ENCODE data around the gene MX1. TPM values are rescaled to one million over a fixed set of nuclear protein-coding genes. Genes with fewer than 3 reads are reported as not detected.

Gene MX1, protein sequence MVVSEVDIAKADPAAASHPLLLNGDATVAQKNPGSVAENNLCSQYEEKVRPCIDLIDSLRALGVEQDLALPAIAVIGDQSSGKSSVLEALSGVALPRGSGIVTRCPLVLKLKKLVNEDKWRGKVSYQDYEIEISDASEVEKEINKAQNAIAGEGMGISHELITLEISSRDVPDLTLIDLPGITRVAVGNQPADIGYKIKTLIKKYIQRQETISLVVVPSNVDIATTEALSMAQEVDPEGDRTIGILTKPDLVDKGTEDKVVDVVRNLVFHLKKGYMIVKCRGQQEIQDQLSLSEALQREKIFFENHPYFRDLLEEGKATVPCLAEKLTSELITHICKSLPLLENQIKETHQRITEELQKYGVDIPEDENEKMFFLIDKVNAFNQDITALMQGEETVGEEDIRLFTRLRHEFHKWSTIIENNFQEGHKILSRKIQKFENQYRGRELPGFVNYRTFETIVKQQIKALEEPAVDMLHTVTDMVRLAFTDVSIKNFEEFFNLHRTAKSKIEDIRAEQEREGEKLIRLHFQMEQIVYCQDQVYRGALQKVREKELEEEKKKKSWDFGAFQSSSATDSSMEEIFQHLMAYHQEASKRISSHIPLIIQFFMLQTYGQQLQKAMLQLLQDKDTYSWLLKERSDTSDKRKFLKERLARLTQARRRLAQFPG
- 36.9 TPM for total RNA-seq

DNA sequence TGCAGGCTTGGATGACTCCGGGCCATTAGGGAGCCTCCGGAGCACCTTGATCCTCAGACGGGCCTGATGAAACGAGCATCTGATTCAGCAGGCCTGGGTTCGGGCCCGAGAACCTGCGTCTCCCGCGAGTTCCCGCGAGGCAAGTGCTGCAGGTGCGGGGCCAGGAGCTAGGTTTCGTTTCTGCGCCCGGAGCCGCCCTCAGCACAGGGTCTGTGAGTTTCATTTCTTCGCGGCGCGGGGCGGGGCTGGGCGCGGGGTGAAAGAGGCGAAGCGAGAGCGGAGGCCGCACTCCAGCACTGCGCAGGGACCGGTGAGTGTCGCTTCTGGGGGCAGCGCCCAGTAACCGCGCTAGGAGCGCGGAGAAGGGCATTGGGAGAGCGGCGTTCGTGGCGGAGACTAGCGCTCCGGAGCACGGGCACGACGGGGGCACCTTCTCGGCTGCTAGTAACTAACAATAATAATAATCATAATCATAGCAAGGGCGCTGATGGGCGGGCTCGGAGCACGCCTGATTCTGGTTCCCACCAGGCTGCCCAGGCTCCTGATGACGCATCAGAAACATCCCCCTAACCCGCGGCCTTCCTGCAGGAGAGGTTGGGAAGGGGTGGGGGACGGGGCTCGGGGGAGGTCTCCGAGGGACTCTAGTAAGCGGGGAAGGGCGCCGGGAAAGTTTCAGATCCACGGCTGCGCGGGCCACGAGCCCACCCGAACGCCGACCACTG, at the start of gene MX1:
Gene MX1 (plus strand): TSS at position 286 of the 722 bp plus-strand sequence. CDS start 5,832 bp downstream, outside the sequence.
- ATAC-seq: peak; percentile 85

DNA sequence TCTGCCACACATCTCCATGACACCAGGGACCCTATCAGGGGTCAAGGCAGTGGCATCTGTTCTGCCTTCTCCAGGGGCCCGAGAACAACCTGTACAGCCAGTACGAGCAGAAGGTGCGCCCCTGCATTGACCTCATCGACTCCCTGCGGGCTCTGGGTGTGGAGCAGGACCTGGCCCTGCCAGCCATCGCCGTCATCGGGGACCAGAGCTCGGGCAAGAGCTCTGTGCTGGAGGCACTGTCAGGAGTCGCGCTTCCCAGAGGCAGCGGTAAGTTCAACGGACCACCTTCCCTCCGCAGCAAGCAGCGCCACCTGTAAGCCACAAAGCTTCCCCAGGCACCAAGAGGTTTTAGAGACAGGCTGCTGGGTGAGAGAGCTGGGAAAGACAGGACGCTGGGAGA, 48.3 kb upstream of the MX1 start:
- ATAC-seq: peak; percentile 32

DNA sequence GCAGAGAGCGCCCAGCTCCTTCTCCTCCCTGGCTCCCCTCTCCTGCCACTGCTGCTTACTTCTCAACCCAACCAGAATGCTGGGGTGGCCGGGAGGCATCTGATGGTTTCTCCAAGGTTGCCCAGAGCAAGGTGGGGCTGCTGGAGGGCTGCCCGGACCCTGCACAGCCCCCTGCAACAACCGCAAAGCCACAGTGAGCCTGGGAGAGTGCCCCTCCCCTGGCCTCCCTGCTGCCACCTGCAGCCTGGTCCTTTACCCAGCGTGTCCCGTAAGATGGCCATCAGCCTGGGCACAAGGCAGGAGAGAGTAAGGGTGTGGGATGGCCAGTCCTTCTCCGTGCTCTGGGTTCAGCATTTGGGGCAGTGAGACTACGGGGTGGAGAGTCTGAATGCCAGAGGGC, 47.2 kb upstream of the MX1 start:
- no peak for ATAC-seq

DNA sequence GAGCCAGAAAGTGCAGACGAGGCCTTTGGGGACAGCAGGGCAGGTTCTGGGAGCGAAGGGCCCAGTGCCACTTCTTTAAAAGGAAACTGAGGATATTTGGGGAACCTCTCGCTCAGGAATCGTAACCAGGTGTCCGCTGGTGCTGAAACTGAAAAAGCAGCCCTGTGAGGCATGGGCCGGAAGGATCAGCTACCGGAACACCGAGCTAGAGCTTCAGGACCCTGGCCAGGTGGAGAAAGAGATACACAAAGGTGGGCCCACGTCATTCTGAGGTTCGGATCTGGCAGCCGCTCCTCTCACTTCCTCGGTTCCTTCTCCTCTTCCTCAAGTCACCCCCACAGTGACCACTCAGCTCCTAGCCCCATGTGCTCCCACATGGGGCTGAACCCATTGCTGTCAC, 46.1 kb upstream of the MX1 start:
- ATAC-seq: no peak

DNA sequence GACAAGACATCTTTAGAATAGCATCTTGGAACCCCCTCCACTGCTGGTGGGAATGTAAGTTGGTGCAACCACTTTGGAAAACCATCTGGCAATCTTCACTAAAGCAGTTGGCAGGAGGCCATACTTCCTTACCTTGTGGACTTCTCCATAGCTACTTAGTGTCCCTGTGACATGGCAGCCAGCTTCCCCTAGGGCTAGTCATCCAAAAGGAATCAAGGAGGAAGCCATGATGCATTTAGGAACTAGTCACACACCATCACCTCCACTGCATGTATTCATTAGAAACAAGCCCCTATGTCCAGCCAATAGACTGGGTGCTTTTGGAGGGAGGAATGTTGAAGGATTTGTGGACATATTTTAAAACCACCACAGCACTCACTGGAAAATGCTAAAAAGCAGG, 44.3 kb upstream of the MX1 start:
- no peak for ATAC-seq

DNA sequence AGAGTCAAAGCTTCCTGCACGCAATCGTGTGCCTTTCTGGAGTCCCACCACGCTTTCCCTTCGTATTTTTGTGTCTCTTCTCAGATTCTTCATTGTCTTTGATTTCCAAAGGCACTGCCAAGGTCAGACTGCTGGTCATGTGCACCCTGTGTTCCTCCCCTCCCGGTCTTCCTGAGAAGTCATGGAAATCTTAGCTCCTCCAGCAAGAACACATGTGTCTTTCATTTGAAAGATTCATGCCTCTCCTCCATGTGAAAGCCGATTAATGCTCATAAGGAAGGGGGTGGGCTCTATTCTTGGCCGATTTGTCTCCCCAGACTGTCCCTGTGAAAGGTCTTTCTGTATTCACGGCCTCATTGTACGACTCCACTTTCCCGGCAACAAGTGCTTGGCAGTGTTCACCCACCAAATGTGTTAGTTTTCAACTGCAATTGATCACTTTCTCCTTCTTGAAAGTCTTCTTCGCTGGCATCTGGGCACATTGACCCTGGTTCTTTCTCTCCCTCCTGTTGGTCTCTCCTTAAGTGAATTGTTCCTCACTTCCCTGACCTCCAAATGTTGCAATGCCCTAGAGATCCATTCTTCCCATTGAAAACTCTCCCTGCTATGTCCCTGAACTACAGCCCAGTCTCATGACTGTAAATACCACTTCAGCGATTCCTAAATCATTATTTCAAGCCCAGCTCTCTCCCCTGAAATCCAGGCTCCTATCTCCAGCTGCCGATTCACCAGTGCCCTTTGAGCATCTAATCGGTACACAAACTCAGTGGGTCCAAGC, 38.8 kb upstream of the MX1 start:
- no peak for ATAC-seq

DNA sequence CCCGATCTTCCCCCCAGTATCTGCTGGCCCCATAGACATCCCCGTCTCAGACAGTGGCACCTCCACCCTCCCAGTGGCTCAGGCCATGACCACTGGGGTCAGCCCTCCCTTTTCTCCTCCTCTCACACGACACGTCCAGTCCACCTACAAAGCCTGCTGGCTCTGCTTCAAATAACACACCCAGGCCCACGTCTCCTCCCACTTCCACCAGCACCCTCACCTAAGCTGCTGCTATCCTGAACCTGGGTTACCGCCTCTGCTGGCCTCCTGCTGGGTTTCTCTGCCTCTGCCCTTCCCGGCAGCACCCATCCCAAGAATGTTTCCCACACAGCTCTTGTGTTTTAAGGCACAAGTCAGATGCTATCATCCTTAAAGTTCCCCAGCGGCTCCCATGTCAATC, 38.2 kb upstream of the MX1 start:
- no peak for ATAC-seq

DNA sequence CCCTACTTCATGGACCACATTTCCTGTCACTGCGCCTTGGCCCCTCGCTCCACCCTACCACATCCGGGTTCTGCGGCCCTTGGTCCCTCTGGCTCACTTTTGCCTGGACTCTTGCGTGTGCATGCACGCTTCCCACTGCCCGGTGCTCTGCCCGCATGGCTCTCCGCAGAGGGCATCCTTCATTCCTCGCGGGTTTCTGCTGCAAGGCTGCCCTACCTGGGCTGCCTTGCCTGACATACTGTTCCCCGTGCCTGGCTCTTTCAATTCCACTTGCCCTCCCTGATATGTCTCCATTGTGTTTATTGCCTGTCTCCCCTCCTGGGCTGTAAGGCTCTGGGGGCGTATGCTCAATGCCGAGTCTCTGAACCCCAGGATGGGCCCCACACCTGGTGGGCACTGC, 37.8 kb upstream of the MX1 start:
- ATAC-seq: no peak

DNA sequence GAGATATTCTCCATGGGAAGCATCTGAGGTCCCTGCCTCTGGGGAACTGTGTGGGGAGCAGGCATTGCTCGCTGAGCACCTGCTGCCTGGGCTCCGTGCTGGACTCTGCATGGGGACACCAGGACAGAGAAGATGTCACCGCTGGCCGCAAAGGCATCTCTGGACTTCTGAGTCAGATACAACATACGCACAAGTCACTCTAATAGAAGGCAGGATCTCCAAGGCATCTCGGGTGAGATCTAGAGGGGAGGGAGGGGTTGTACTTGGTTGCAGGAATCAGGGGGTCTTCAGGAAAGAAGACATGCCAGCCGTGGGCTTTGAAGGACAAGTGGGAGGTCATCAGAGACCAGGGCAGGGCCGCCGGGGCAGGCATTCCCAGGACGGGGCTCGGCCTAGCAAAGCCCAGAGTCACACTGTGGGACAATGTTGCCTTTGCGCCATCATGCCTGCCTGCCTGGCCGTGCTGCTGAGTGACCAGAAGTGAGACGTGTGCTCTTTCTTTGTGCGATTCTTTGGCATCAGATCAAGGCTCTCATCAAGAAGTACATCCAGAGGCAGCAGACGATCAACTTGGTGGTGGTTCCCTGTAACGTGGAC, 35.9 kb upstream of the MX1 start:
- ATAC-seq: no peak

DNA sequence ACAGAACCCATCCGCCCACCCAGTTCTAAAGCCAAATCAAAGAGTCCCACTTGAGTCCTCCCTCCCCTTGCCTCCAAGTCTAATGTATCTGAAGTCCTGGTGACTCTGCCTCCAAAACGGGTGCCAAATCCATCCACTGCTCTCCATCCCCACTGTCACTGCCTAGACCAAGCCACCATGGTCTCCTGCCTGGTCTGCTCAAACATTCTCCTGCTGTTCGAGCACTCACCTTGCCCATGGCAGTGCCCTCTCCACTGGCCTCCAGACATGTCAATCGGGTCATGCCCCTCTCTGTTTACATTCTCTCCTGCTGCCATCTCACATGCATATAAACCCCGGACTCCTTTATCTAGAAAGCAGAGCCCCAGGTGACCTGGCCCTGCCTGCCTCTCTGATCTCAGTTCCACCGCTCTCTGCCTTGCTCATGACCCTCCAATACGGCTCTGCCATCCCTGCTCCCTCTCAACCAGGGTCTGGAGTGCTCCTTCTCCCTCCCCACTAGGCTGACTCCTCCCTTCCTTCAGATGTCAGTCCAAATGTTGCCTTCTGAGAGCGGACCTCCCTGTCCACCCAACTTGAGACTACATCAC, 32.1 kb upstream of the MX1 start:
- no peak for ATAC-seq

DNA sequence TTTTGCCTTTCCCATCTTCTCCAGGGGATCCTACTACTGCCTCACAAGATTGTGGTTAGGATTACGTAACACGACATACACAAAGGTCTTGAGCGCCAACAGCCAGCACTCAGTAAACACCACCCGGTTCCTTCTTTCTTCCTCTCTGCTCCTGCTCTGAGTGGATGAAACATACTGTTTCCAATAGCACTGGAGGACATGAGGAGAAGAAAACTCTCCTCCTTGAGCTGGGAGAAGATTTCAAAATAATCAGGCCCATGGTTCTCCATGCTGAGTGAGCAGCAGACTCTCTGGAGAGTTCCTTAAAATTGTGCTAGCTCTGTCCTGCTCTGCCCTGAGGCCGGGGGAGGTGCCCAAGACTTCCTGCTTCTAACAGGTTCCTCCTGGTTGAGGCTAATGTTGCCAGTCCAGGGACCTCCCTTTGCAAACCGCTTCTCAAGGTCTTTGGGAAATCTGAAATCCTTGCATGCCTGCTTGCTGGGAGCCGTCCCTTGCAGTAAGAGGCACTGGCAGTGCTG, 29.4 kb upstream of the MX1 start:
- peak; percentile 92 for ATAC-seq

DNA sequence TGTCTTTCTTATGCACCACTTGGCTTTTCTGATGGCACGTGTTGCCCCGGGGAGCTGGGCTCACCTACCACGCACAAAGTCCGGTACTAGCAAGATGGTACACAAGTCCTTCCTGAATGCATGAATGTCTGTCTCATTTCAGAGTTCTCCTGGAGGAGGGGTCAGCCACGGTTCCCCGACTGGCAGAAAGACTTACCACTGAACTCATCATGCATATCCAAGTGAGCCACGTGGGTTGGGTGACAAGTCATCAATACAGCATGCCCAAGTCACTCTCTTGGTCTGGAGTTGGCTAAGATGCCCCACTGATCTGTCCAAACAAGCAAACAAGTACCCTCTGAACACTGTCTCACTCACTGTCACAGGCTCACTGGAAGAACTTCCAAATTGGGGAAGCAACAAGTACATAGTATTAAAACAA, 28.6 kb upstream of the MX1 start:
- peak; percentile 18 for ATAC-seq

DNA sequence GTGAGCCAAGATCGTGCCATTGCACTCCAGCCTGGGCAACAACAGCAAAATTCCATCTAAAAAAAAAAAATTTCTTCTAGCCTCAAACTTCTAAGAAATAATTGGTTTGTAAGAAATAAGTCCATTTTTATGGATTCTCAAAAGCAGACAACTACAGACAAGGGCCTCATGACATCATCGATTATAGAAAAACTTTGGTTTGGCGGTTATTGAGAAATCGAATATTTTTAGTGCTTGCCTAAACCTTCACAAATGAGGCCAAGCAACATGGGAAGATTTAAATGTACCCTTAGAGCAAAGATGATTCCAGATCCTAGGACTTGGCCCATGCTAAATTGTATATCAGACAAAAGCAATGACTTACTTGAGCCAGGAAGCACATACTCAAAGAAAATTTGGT, 27.8 kb upstream of the MX1 start:
- ATAC-seq: no peak

DNA sequence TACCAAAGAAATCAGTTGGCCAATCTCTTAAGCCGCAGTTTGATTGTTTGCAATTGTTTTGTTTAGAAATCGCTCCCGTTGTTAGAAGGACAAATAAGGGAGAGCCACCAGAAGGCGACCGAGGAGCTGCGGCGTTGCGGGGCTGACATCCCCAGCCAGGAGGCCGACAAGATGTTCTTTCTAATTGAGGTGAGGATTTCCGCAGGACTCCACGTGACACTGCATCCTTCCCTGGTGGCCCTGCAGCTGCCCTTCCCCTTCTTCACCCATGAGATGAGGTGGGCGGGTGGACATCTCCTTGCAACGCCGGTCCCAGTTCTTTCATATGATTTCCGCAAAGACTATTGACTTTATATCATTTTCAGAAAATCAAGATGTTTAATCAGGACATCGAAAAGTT, 27.2 kb upstream of the MX1 start:
- no peak for ATAC-seq

DNA sequence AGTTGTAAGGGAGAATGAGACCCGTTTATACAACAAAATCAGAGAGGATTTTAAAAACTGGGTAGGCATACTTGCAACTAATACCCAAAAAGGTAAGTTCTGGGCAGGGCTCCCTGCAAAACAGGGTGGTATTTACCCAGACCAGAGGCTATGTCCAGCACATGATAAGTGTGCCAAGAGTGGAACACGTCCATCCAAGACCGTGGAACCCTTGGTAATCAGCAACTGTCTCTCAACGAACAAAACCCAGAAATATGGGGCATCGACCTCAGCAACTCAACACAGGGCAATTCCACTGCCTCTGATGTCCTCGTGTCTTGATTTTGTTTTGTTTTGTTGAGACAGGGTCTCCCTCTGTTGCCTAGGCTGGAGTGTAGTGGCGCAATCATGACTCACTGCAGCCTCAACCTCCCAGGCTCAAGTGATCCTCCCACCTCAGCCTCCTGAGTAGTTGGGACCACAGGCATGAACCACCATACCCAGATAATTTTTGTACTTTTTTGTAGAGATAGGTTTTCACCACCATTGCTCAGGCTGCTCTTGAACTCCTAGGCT, 26.7 kb upstream of the MX1 start:
- no peak for ATAC-seq

DNA sequence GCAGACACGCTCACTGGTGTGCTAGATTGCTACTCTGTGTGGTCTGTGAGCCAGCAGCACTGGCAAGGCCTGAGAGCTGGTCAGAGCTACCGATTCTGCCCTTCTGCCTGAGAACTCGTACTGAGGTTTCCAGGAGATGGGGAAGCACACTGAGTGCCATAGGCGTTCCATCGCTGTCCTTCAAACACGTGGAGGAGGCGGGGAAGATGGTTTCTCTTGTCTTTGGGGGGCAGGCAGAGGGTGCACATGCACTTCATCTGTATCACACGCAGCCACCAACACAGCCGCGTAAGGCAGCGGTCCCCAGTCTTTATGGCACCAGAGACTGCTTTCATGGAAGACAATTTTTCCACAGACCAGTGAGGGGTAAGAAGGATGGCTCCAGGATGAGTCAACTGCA, 23.8 kb upstream of the MX1 start:
- no peak for ATAC-seq

DNA sequence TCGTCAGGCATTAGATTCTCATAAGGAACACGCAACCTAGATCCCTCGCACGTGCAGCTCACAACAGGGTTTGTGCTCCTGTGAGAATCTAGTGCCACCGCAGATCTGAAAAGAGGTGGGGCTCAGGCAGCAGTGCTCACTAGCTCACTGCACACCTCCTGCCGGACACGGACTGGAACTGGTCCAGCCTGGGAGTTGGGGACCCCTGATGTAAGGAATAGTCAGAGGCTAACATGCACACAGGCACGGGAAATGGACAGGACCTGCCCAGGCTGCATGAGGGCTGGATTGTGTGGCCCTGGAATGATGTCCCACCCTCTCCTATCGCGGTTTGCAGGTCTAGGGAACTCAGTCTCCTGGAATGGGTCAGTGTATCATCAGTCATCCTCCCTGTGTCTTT, 23.2 kb upstream of the MX1 start:
- ATAC-seq: no peak

DNA sequence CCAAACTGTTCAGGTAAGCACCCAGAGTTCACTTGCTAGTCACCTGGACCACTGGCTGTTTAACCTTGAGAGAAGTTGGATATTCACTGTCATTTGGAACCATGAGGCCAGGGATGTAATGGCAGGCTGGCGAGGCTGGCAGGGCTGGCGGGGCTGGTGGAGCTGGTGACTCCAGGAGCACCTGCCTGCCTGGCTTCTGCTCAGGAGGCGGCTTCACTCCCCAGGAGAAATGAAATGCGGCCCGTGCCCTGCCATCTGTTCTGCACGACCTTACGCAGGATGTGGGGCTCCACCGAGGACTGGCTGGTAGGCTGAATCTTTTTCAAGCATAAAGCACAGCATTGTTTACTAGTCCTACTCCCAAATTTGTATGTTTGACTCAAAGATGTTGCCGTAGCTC, 22.7 kb upstream of the MX1 start:
- ATAC-seq: no peak

DNA sequence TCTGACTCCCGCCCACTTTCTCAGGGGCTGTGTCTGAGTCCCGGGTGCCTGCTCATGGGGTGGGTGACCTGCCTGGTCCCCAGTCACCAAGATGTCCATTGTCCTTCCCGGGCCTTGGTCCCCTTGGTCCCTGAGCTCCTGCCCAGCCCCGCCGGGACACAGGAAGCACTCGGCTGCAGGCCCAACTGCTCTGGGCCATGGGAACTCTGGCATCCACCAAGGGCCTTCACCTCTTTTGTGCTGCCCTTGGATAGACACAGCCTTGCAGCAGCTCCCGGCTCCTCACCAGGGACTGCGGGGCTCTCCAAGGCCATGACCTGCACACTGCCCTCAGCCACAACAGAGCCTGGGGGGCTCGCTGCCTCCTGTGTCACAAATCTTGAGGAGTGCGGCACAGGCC, 22.1 kb upstream of the MX1 start:
- no peak for ATAC-seq

DNA sequence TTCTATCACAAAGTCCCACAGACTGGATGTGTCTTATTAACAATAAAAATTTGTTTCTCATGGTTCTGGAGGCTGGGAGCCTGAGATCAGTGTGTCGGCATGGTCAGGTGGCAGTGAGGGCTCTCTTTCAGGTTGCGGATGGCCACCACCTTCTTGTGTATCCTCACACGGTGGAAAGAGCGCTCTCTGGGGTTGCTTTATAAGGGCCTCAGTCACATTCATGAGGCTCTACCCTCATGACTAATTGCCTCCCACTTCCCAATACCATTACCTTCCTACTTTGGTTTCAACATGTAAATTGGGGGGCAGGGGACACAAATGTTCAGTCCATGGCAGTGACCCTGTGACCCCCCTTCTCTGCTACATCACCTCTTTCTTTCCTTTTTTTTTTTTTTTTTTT, 20.7 kb upstream of the MX1 start:
- ATAC-seq: no peak

DNA sequence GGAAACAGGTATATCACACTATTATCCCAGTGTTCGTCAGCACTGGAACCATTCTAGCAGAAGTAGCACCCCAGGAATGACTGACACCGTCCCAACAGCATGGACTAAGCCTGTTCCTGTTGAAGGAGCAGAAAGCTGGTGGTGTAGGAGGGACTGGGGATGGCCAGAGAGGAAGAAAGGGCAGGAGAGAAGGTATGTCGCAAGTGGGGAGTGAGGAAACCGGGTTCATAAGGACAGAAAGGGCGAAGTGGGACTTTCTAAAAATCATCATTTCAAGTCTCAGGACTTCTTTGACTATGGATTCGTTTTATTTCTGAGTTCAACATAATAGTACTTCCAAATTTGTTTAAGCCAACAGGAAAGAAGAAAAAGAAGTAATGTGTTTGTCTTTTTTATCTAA, 19.7 kb upstream of the MX1 start:
- ATAC-seq: no peak

Data from esophagus mucosa (tissue), 1 donor.